Neural cell (in vitro differentiated cells): ENCODE data around the gene PDE9A. TPM values are rescaled to one million over a fixed set of nuclear protein-coding genes. Genes with fewer than 3 reads are reported as not detected.

Experiments used
- H2AFZ ChIP-seq: fragments of 200-600, 300-800 bp; sonication (generic), shearing (Covaris generic); 2 replicates; pipeline ENCODE4 v1.6.0; 2014; ENCODE audit warnings: low read depth, mild to moderate bottlenecking, antibody characterized with exemption, low read length, moderate library complexity
- H3F3A ChIP-seq: fragments of 200-600 bp; shearing (Covaris generic); 2 replicates; pipeline ENCODE4 v1.6.1; 2016; ENCODE audit warnings: mild to moderate bottlenecking, moderate library complexity, mixed read lengths, antibody characterized with exemption, low read length; ENCODE audit not compliant: insufficient read depth, poor library complexity, severe bottlenecking
- H3K27ac ChIP-seq: fragments of 200-600, 300-800 bp; sonication (generic), shearing (Covaris generic); 2 replicates; pipeline ENCODE4 v1.5.1; 2014; ENCODE audit warnings: mild to moderate bottlenecking, low read length, moderate library complexity
- H3K27me3 ChIP-seq: fragments of 300-800, 200-600 bp; sonication (generic), shearing (Covaris generic); 2 replicates; pipeline ENCODE4 v1.6.0; 2014; ENCODE audit warnings: mild to moderate bottlenecking, low read depth, low read length, moderate library complexity; ENCODE audit not compliant: insufficient read depth
- H3K36me3 ChIP-seq: fragments of 300-800, 200-600 bp; sonication (generic), shearing (Covaris generic); 2 replicates; pipeline ENCODE4 v1.5.1; 2014; ENCODE audit warnings: mild to moderate bottlenecking, antibody characterized with exemption, low read length, moderate library complexity; ENCODE audit not compliant: insufficient read depth
- H3K4me2 ChIP-seq: fragments of 300-800, 200-600 bp; sonication (generic), shearing (Covaris generic); 2 replicates; pipeline ENCODE4 v1.6.0; 2014; ENCODE audit warnings: mild to moderate bottlenecking, low read length
- H3K4me3 ChIP-seq: fragments of 300-800, 200-600 bp; sonication (generic), shearing (Covaris generic); 2 replicates; pipeline ENCODE4 v1.5.1; 2014; ENCODE audit warnings: mild to moderate bottlenecking, low read length, moderate library complexity
- H3K79me2 ChIP-seq: fragments of 200-600 bp; shearing (Covaris generic); replicated peaks from 2 replicates; pipeline ENCODE4 v1.6.0; 2014; ENCODE audit warnings: mild to moderate bottlenecking, low read length, moderate library complexity; ENCODE audit not compliant: insufficient read depth
- H3K9ac ChIP-seq: fragments of 300-800, 200-600 bp; sonication (generic), shearing (Covaris generic); 2 replicates; pipeline ENCODE4 v1.6.1; 2016; ENCODE audit warnings: mild to moderate bottlenecking, low read length, mixed read lengths
- H3K9me2 ChIP-seq: fragments of 200-600 bp; shearing (Covaris generic); 2 replicates; pipeline ENCODE4 v1.6.1; 2016; ENCODE audit warnings: mild to moderate bottlenecking, low read length, mixed read lengths; ENCODE audit not compliant: insufficient read depth
- H3K9me3 ChIP-seq: fragments of 200-600, 300-800 bp; sonication (generic), shearing (Covaris generic); 2 replicates; pipeline ENCODE4 v1.6.1; 2016; ENCODE audit warnings: mild to moderate bottlenecking, mixed run types, low read length, moderate library complexity, mixed read lengths
- H4K20me1 ChIP-seq: fragments of 200-600 bp; shearing (Covaris generic); 2 replicates; pipeline ENCODE4 v1.6.1; 2016; ENCODE audit warnings: mild to moderate bottlenecking, mixed run types; ENCODE audit not compliant: insufficient read depth
- EP300 ChIP-seq: fragments of 450-650 bp; conservative IDR thresholded peaks from 2 replicates; pipeline ENCODE4 v1.6.1; 2014; ENCODE audit warnings: antibody characterized with exemption, mild to moderate bottlenecking, moderate library complexity; ENCODE audit not compliant: poor library complexity, severe bottlenecking
- MXI1 ChIP-seq: fragments of 450-650 bp; conservative IDR thresholded peaks from 2 replicates; pipeline ENCODE4 v1.6.1; 2014; ENCODE audit warnings: antibody characterized with exemption, mild to moderate bottlenecking; ENCODE audit not compliant: poor library complexity, severe bottlenecking
- POLR2AphosphoS5 ChIP-seq: IDR thresholded peaks from 2 replicates; pipeline ENCODE4 v1.6.1; 2012
- RAD21 ChIP-seq: fragments of 450-650 bp; conservative IDR thresholded peaks from 2 replicates; pipeline ENCODE4 v1.6.1; 2014; ENCODE audit warnings: antibody characterized with exemption, mild to moderate bottlenecking, moderate library complexity
- TAF1 ChIP-seq: IDR thresholded peaks from 2 replicates; pipeline ENCODE4 v1.6.1; 2012; ENCODE audit warnings: low read depth
- polyA plus RNA-seq: library from polyadenylated mRNA; depleted of rRNA; stranded (reverse); fragments of >200 nt; gene quantifications from 2 replicates; pipeline ENCODE4 v1.2.3, GENCODE V29; 2014
- TF ChIP-seq, protein P1 (sequence below): IDR thresholded peaks from 2 replicates; pipeline ENCODE4 v1.6.1; 2012; ENCODE audit warnings: borderline replicate concordance

PDE9A gene
- polyA plus RNA-seq, 1 donor from 2014 or later, result 32.2 TPM

DNA sequence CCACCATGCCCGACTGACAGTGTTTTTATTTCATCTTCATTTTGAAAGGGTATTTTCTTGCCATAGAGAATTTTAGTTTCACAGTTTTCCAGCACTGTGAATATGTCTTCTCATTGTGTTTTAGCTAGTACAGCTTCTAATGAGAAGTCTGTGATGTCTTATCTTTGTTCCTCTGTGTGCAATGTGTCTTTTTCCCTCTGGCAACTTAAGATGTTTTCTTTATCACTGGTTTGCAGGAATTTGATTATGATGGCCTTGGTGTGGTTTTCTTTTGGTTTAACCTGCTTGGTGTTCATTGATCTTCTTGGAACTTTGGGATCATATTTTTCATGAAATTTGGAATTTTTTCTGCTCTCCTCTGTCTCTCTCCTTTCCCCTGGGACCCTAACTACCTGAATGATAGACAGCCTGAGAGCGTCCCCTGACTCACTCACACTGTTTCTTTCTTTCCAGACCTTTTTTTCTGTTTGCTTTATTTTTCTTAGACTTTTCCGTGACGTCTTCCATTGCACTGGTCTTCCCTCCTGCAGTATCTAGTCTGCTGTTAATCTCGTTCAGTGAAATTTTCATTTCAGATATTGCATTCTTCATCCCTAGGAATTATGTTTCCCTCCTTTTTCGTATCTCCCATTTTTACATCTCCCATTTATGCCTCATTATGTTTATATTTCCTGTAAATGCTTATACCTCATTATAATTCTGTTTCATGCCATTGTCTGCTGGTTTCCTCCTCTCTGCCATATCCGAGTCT lies 48.5 kb downstream of the PDE9A start:
- Histone ChIP-seq H3K9ac (no peak overlapping the region), H3K4me2 (no peak overlapping the region), H3F3A (no peaks in the 10 kb centered on the region), H3K79me2 (no peaks in the 10 kb centered on the region), H2AFZ (no peak overlapping the region), H3K36me3 (peaks cover 7% of the 10 kb centered on the region), H4K20me1 (no peaks in the 10 kb centered on the region), H3K27me3 (no peaks in the 10 kb centered on the region), H3K27ac (no peak overlapping the region), H3K4me3 (no peak overlapping the region), H3K9me3 (no peaks in the 10 kb centered on the region), H3K9me2 (no peaks in the 10 kb centered on the region)
- TF ChIP-seq, protein P1, sequence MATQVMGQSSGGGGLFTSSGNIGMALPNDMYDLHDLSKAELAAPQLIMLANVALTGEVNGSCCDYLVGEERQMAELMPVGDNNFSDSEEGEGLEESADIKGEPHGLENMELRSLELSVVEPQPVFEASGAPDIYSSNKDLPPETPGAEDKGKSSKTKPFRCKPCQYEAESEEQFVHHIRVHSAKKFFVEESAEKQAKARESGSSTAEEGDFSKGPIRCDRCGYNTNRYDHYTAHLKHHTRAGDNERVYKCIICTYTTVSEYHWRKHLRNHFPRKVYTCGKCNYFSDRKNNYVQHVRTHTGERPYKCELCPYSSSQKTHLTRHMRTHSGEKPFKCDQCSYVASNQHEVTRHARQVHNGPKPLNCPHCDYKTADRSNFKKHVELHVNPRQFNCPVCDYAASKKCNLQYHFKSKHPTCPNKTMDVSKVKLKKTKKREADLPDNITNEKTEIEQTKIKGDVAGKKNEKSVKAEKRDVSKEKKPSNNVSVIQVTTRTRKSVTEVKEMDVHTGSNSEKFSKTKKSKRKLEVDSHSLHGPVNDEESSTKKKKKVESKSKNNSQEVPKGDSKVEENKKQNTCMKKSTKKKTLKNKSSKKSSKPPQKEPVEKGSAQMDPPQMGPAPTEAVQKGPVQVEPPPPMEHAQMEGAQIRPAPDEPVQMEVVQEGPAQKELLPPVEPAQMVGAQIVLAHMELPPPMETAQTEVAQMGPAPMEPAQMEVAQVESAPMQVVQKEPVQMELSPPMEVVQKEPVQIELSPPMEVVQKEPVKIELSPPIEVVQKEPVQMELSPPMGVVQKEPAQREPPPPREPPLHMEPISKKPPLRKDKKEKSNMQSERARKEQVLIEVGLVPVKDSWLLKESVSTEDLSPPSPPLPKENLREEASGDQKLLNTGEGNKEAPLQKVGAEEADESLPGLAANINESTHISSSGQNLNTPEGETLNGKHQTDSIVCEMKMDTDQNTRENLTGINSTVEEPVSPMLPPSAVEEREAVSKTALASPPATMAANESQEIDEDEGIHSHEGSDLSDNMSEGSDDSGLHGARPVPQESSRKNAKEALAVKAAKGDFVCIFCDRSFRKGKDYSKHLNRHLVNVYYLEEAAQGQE, result no peak
- no peak for TF ChIP-seq MXI1
- TF ChIP-seq POLR2AphosphoS5, result no peak

DNA sequence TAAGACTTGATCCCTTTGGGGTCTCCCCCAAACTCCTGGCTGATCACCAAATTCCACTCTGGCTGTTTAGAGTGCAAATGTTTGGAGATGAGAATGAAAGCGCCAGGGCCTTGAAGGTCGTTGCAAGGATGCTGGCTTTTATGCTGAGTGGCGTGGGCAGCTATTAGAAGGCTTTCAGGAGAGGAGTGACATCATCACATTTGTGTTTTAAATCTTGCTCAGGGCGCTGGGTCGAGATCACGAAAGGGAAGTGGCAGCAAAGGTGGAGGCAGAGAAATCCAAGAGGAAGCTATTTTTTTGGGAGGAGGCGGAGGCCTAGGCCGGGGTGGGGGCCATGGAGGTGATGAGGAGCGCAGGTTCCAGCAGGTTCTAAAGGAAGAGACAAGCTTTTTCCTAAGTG lies 49.3 kb downstream of the PDE9A start:
- H3F3A ChIP-seq, result no peaks in the 10 kb centered on the region
- peaks cover 6% of the 10 kb centered on the region for H3K36me3 ChIP-seq
- no peak overlapping the region for H3K4me3 ChIP-seq
- H2AFZ ChIP-seq, result no peak overlapping the region
- TF ChIP-seq RAD21, result no peak
- no peak for TF ChIP-seq EP300
- TF ChIP-seq, protein P1, result no peak
- TF ChIP-seq TAF1, result no peak
- H3K9me2 ChIP-seq, result no peaks in the 10 kb centered on the region
- H3K9ac ChIP-seq, result no peak overlapping the region
- H3K79me2 ChIP-seq, result no peaks in the 10 kb centered on the region
- no peaks in the 10 kb centered on the region for H3K9me3 ChIP-seq
- H3K27me3 ChIP-seq, result no peaks in the 10 kb centered on the region
- no peak overlapping the region for H3K27ac ChIP-seq
- no peak overlapping the region for H3K4me2 ChIP-seq
- no peaks in the 10 kb centered on the region for H4K20me1 ChIP-seq
